K562 (cell line): ENCODE results near the gene ERBB4. TPM values are rescaled to one million over a fixed set of nuclear protein-coding genes. Genes with fewer than 3 reads are reported as not detected.

Source experiments
- ATAC-seq: fragments of 200-7000 bp; cut with Tn5 transposase; 3 replicates; pipeline ENCODE4 v1.9.1; 2020; ENCODE audit warnings: moderate library complexity
- BruUV-seq: library from RNA; stranded (reverse); fragments of 400-500 nt; replicated peaks from 2 replicates; lab custom pipeline; 2021; lab: Mats Ljungman, UMichigan
- CTCF ChIA-PET: fragments of 300-600 bp; formaldehyde crosslinking; extraction: SDS; loops from one replicate; lab custom pipeline; 2021; ENCODE audit warnings: low intra/inter-chr PET ratio; lab: Yijun Ruan, JAX
- POLR2A ChIA-PET: fragments of 300-600, 350-650 bp; sonication (Branson Sonifier 250); formaldehyde crosslinking; extraction: SDS; loops from one replicate; lab custom pipeline; 2021; ENCODE audit warnings: antibody characterized with exemption, inconsistent platforms; lab: Yijun Ruan, JAX
- DNase-seq, 4 experiments: peaks; one replicate each; pipeline versions ENCODE4 v3.0.0 to v3.0.0-alpha.2; 2011 to 2018; ENCODE audit warnings: low spot score in 3 of 4, mixed read lengths in 3 of 4; ENCODE audit errors: extremely low read depth in 1 of 4
- FAIRE-seq: peaks from 2 replicates; lab custom pipeline; 2011; peaks lifted over from hg19 to GRCh38; lab: Jason Lieb, UNC
- H2AFZ ChIP-seq: 2 replicates; pipeline ENCODE4 v1.6.0; 2011; ENCODE audit warnings: low read depth, low read length, control low read depth, inconsistent platforms
- H3K27ac ChIP-seq: fragments of 200-600 bp; 3 replicates; pipeline ENCODE4 v1.8.0; 2011; ENCODE audit warnings: low read depth, mild to moderate bottlenecking, control low read depth, inconsistent platforms, low read length, moderate library complexity, mixed read lengths; ENCODE audit errors: extremely low read depth
- H3K27me3 ChIP-seq, 2 experiments: fragments of 300-600 bp in 1 of 2; 2 replicates in 1 of 2; 3 replicates in 1 of 2; pipeline versions ENCODE4 v1.6.0 to v1.8.0; 2011; ENCODE audit warnings: inconsistent platforms in 2 of 2, low read length in 2 of 2, mild to moderate bottlenecking in 1 of 2, mixed read lengths in 1 of 2, moderate library complexity in 1 of 2; ENCODE audit not compliant: control insufficient read depth in 2 of 2, insufficient read depth in 2 of 2
- H3K36me3 ChIP-seq: fragments of 300-600 bp; 3 replicates; pipeline ENCODE4 v1.8.0; 2011; ENCODE audit warnings: mild to moderate bottlenecking, low read length, inconsistent platforms; ENCODE audit not compliant: control insufficient read depth, insufficient read depth
- H3K4me1 ChIP-seq, 2 experiments: fragments of 200-600 bp in 1 of 2; replicated peaks in 1 of 2; 2 replicates in 1 of 2; 3 replicates in 1 of 2; pipeline versions ENCODE4 v1.5.1 to v1.8.0; 2011; ENCODE audit warnings: inconsistent platforms in 2 of 2, low read length in 2 of 2, mild to moderate bottlenecking in 1 of 2, mixed read lengths in 1 of 2, moderate library complexity in 1 of 2; ENCODE audit not compliant: control insufficient read depth in 2 of 2, insufficient read depth in 2 of 2
- H3K4me2 ChIP-seq: 2 replicates; pipeline ENCODE4 v1.6.1; 2011; ENCODE audit warnings: low read length, control low read depth, inconsistent platforms, mixed read lengths; ENCODE audit not compliant: insufficient read depth
- H3K4me3 ChIP-seq: fragments of 200-600 bp; sonication (generic), shearing (Covaris generic); 2 replicates; pipeline ENCODE4 v1.5.1; 2016; ENCODE audit warnings: control low read depth, inconsistent platforms
- H3K79me2 ChIP-seq: fragments of 200-600 bp; 3 replicates; pipeline ENCODE4 v1.8.0; 2011; ENCODE audit warnings: low read length, inconsistent platforms; ENCODE audit not compliant: control insufficient read depth, insufficient read depth
- H3K9ac ChIP-seq, 2 experiments: 2 replicates each; pipeline versions ENCODE4 v1.6.0 to v1.6.1; 2011; ENCODE audit warnings: low read depth in 2 of 2, low read length in 2 of 2, control low read depth in 1 of 2, inconsistent platforms in 1 of 2, mild to moderate bottlenecking in 1 of 2, mixed read lengths in 1 of 2; ENCODE audit not compliant: insufficient read depth in 1 of 2
- H3K9me1 ChIP-seq: one replicate; pipeline ENCODE4 v1.6.0; 2011; ENCODE audit warnings: inconsistent platforms, mild to moderate bottlenecking, low read length, moderate library complexity; ENCODE audit not compliant: control insufficient read depth, insufficient read depth
- H3K9me3 ChIP-seq: replicated peaks from 2 replicates; pipeline ENCODE4 v1.5.1; 2011; ENCODE audit warnings: low read depth, low read length, inconsistent platforms; ENCODE audit not compliant: control insufficient read depth, insufficient read depth
- H4K20me1 ChIP-seq: replicated peaks from 2 replicates; pipeline ENCODE4 v1.6.1; 2011; ENCODE audit warnings: low read length, inconsistent platforms, mixed read lengths; ENCODE audit not compliant: control insufficient read depth, insufficient read depth
- BHLHE40 ChIP-seq: IDR thresholded peaks from 2 replicates; pipeline ENCODE4 v1.6.1; 2011; ENCODE audit warnings: low read length, improper control_type of control experiment
- CBFB ChIP-seq: sonication (generic); formaldehyde crosslinking; IDR thresholded peaks from 2 replicates; pipeline ENCODE4 v1.4.0; 2020; ENCODE audit warnings: mild to moderate bottlenecking, missing genetic modification reagents
- CREM ChIP-seq: IDR thresholded peaks from 2 replicates; pipeline ENCODE4 v1.6.1; 2014; ENCODE audit warnings: antibody characterized with exemption, low read depth
- ELK3 ChIP-seq: fragments of 450-650 bp; formaldehyde crosslinking; IDR thresholded peaks from 2 replicates; pipeline ENCODE4 v1.4.0; 2020; ENCODE audit warnings: mild to moderate bottlenecking
- HNRNPH1 ChIP-seq: fragments of 200-400 bp; formaldehyde crosslinking; optimal IDR thresholded peaks from 2 replicates; pipeline ENCODE3; 2017; ENCODE audit warnings: low read depth, mild to moderate bottlenecking, low read length, moderate library complexity
- HNRNPLL ChIP-seq: fragments of 200-400 bp; formaldehyde crosslinking; IDR thresholded peaks from 2 replicates; pipeline ENCODE4 v1.6.1; 2017; ENCODE audit warnings: low read length, low read depth, mild to moderate bottlenecking; ENCODE audit not compliant: poor library complexity, severe bottlenecking
- IRF1 ChIP-seq: sonication (generic); formaldehyde crosslinking; IDR thresholded peaks from 2 replicates; pipeline ENCODE4 v1.8.0; 2022; ENCODE audit warnings: missing genetic modification reagents, mild to moderate bottlenecking, borderline replicate concordance
- MITF ChIP-seq: IDR thresholded peaks from 2 replicates; pipeline ENCODE4 v1.6.1; 2014; ENCODE audit warnings: antibody characterized with exemption
- NR2C2 ChIP-seq, 2 experiments: fragments of 200-800 bp in 1 of 2; sonication (Bioruptor generic) in 1 of 2; sonication (generic) in 1 of 2; formaldehyde crosslinking in 1 of 2; IDR thresholded peaks; 2 replicates each; pipeline versions ENCODE4 v1.6.1 to v1.8.0; 2016 to 2022; ENCODE audit warnings: mild to moderate bottlenecking in 1 of 2, missing compliant biosample characterization in 1 of 2, missing genetic modification characterization in 1 of 2, missing genetic modification reagents in 1 of 2
- PYGO2 ChIP-seq: fragments of 450-650 bp; IDR thresholded peaks from 2 replicates; pipeline ENCODE4 v1.6.1; 2016; ENCODE audit warnings: mild to moderate bottlenecking, missing genetic modification characterization, moderate library complexity, missing compliant biosample characterization
- RBM25 ChIP-seq: fragments of 200-400 bp; formaldehyde crosslinking; IDR thresholded peaks from 2 replicates; pipeline ENCODE4 v1.6.1; 2018; ENCODE audit warnings: low read length, low read depth, moderate library complexity; ENCODE audit not compliant: severe bottlenecking
- XRCC4 ChIP-seq: IDR thresholded peaks from one replicate; pipeline ENCODE4 v1.6.1; 2011; ENCODE audit not compliant: insufficient read depth, insufficient read length; ENCODE audit errors: extremely low read depth
- YBX1 ChIP-seq: fragments of 450-650 bp; IDR thresholded peaks from 2 replicates; pipeline ENCODE4 v1.7.1; 2016; ENCODE audit warnings: mild to moderate bottlenecking
- ZNF12 ChIP-seq: sonication (generic); formaldehyde crosslinking; IDR thresholded peaks from 2 replicates; pipeline ENCODE4 v1.4.0; 2020; ENCODE audit warnings: mild to moderate bottlenecking, missing genetic modification reagents
- ZNF239 ChIP-seq: fragments of 250-450 bp; sonication (Bioruptor Pico); IDR thresholded peaks from 2 replicates; pipeline ENCODE4 v1.4.0; 2020; ENCODE audit warnings: mild to moderate bottlenecking
- ZNF551 ChIP-seq: fragments of 250-450 bp; sonication (Bioruptor Pico); IDR thresholded peaks from 2 replicates; pipeline ENCODE4 v1.5.0; 2021; ENCODE audit warnings: mild to moderate bottlenecking, moderate library complexity
- ZNF655 ChIP-seq: fragments of 250-450 bp; sonication (Bioruptor Pico); IDR thresholded peaks from 2 replicates; pipeline ENCODE4 v1.5.0; 2021
- WGBS: fragments of 100-300 bp; shearing (Covaris generic); methylation state at CpG from one replicate; pipeline ENCODE4 v1.1.6; 2016; ENCODE audit warnings: low coverage, mixed read lengths; ENCODE audit not compliant: insufficient coverage; ENCODE audit errors: missing lambda C conversion rate; 5-methylcytosine and 5-hydroxymethylcytosine counted together
- in situ Hi-C: fragments of 300-500 bp; cut with MboI; formaldehyde crosslinking; loops from 4 replicates; pipeline ENCODE4 v1.15.0; 2018; ENCODE audit warnings: inconsistent platforms, mixed read lengths
- intact Hi-C: fragments of 100-400 bp; cut with micrococcal nuclease; formaldehyde crosslinking; loops from 2 replicates; pipeline ENCODE4 v1.14.2; 2022
- polyA plus RNA-seq, 8 experiments: library from polyadenylated mRNA; depleted of rRNA in 4 of 8; stranded (reverse) in 5 of 8; unstranded in 3 of 8; fragments of >200 nt; fragmentation: Nextera tagmentation in 2 of 8; fragmentation: Illumina TruSeq in 1 of 8; extraction: Ambion mirVana in 2 of 8; extraction: Trizol in 1 of 8; gene quantifications; 2 replicates each; pipeline versions ENCODE4 v1.2.1 to v1.2.3, GENCODE V29; 2011 to 2014; ENCODE audit warnings: inconsistent platforms in 1 of 8, missing spikeins in 1 of 8
- total RNA-seq, 7 experiments: library from RNA; depleted of rRNA in 6 of 7; stranded (reverse); fragments of >200 nt in 6 of 7; fragmentation: Illumina TruSeq in 2 of 7; extraction: Trizol in 2 of 7; gene quantifications; 2 replicates each; pipeline versions ENCODE4 v1.2.1 to v1.2.3, GENCODE V29; 2011 to 2021; ENCODE audit warnings: low replicate concordance in 1 of 7

ERBB4 gene
- total and polyA plus RNA-seq, 9 of the 15 experiments (the other 6 are each of a cell fraction or from before 2014, with no cell fraction given), result not detected

GRCh38 chr2:212284166-212284565 lies 254.4 kb downstream of the ERBB4 start:
- in situ Hi-C loops (no loop called here), intact Hi-C loops (no loop called here)
- H3K27me3 ChIP-seq, result no peaks in the 10 kb centered on the region
- no peak overlapping the region for H3K4me2 ChIP-seq
- ATAC-seq (no peak), DNase-seq (no peak), FAIRE-seq (no peak)
- POLR2A ChIA-PET, result no interaction called here
- no peak overlapping the region for H2AFZ ChIP-seq
- no peaks in the 10 kb centered on the region for H3K4me1 ChIP-seq
- no peaks in the 10 kb centered on the region for H3K9me1 ChIP-seq
- H3K9ac ChIP-seq, result no peak overlapping the region
- CTCF ChIA-PET, result no interaction called here
- no peaks in the 10 kb centered on the region for H4K20me1 ChIP-seq
- H3K9me3 ChIP-seq, result no peaks in the 10 kb centered on the region
- 0% methylated on average over 1 of the region's 1 CpG for WGBS
- BruUV-seq, result no TSS peak
- no peak overlapping the region for H3K4me3 ChIP-seq
- no peaks in the 10 kb centered on the region for H3K36me3 ChIP-seq
- no peaks in the 10 kb centered on the region for H3K79me2 ChIP-seq
- no peak overlapping the region for H3K27ac ChIP-seq
- TF ChIP-seq XRCC4 (no peak), CREM (no peak), ZNF239 (CRISPR knock-in tag) (no peak), PYGO2 (tag) (no peak), HNRNPH1 (no peak), MITF (no peak), CBFB (CRISPR knock-in tag) (no peak), ZNF12 (CRISPR knock-in tag) (no peak), IRF1 (CRISPR knock-in tag) (no peak), RBM25 (no peak), ZNF551 (no peak), NR2C2 (CRISPR knock-in tag; IDR thresholded peaks at IDR 0.05) (no peak), NR2C2 (tag; IDR thresholded peaks at IDR 0.05) (no peak), BHLHE40 (no peak), ZNF655 (CRISPR knock-in tag) (no peak), ELK3 (CRISPR knock-in tag) (no peak), HNRNPLL (no peak), YBX1 (no peak)
